NCI-H146 treated with DMSO at 0.1 percent for 48 hours (cell line): ENCODE measurements around the gene NPAS3.

Experiments used
- DNase-seq: peaks from one replicate; lab custom pipeline; 2025; ENCODE audit not compliant: unreplicated experiment; lab: John Stamatoyannopoulos, UW

Gene NPAS3

DNA sequence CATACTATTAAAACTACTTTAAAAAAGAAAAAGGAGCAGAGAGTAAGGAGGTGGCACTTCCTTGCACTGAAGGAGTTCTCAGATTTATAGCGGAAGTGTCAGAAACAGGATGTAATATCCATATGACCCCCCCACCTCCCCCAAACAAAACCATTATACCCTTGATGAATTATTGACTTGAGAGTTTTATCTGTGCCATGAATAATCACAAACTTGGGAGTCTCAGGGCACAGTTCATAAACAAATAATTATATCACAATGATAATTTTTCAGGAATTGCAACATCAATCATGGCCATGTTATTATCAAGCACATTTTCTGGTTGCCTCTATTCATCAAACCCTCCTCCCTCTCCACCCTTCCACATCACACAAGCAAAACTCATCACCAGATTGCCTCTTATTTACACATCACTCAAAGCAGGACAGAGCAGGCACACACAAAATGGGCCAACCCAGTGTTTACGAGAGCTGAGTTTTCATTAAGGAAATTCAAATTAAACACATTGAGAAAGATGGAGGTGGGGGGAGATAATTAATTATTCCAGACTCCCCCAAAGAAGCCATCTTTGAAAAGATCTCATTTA, 870.8 kb downstream of the NPAS3 start:
- DNase-seq = no peak

- DNase-seq = no peak
Measured at GRCh38 chr14:33810308-33810707, 871.6 kb downstream of the NPAS3 start.

DNA sequence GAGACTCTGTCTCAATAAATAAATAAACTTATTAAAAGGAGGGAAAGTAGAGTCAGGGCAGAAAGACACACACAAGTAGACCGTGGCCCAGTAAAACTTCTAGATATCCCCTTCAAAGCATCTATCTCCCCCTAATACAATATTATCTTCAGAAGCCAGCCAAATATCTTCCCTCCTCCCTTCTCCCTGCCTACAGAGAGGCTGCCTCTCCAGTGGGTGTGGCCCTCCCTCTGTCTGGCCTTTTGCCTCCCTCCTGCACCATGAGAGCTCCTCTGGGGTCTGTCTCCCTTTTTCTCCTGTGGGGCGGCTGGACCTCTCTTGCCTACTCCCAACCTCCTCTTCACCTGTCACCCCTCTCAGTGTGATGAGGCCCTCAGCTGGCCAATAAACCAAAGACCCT, 873.0 kb downstream of the NPAS3 start:
- DNase-seq = no peak

GRCh38 chr14:33812181-33812580, 873.5 kb downstream of the NPAS3 start:
- no peak for DNase-seq

- no peak for DNase-seq
Measured at GRCh38 chr14:33812601-33813000, 873.9 kb downstream of the NPAS3 start.

- no peak for DNase-seq
Measured at GRCh38 chr14:33814010-33814409, 875.3 kb downstream of the NPAS3 start.

GRCh38 chr14:33833706-33834465, 895.2 kb downstream of the NPAS3 start:
- DNase-seq = no peak

- DNase-seq = no peak
Measured at GRCh38 chr14:33834466-33835260, 896.0 kb downstream of the NPAS3 start.

- no peak for DNase-seq
Measured at GRCh38 chr14:33835261-33835655, 896.6 kb downstream of the NPAS3 start.

- DNase-seq = no peak
Measured at GRCh38 chr14:33835677-33836076, 897.0 kb downstream of the NPAS3 start.

DNA sequence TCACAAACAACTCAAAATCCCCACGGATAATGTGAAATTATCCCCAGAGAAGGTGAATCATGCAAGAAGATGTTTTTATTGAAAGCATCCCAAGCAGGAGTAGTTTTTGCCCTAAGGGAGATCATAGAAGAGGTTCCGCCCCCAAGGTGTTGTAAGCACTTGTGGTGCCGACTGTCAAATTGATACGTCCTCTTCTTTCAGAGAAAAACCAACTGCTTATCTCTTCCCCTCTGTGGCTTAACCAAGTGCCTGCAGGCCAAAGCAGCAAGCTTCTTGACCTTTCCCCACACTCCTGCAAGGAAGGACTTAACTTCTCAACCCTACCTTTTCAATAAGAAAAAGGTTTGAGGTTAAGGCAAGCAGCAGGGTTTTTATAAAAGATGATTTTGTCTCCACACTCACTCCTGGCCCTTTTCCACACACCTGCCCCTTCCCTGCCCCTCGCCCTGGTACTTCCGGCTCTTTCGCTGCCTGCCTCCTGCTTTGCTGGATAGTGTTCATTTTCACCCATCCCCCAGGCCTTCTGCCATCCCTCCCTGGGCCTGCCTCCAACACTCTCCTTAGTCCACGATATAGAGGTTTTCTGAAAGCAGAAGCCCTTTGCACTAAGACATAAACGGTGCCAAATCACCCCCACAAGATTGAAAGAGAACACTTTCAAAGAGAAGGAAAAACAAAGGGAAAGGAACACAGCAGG, 897.7 kb downstream of the NPAS3 start:
- no peak for DNase-seq

DNA sequence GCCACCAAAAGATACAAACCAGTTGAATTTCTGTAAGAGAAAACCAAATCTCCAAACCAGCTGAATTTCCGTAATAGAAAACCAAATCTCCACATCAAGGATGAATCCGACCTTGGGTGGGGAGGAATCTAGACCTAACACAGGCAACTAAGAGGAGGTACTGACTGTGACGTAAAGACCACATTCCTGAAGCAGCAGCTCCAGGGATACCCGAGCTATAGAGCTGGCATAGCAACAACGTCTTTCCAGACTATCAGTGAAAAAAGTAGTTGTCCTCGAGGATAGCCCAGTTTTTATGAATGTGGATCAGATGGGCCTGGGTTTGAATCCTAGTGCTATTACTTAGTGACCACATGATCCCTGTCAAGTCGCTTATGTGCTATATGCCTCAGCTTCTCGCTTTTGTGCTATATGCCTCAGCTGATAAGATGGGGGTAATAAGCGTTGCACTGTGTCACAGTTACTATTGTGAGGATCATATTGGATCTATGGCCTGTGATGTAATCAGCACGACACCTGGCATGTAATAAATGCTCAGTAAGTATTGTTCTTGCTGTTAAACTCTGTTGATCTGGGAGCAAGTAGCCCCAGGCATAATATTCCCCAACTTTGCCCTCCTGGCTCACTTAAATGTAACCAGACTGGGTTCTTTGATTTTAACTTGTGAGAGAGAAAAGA, 898.4 kb downstream of the NPAS3 start:
- DNase-seq = no peak

- no peak for DNase-seq
Measured at GRCh38 chr14:33837943-33838683, 899.4 kb downstream of the NPAS3 start.

DNA sequence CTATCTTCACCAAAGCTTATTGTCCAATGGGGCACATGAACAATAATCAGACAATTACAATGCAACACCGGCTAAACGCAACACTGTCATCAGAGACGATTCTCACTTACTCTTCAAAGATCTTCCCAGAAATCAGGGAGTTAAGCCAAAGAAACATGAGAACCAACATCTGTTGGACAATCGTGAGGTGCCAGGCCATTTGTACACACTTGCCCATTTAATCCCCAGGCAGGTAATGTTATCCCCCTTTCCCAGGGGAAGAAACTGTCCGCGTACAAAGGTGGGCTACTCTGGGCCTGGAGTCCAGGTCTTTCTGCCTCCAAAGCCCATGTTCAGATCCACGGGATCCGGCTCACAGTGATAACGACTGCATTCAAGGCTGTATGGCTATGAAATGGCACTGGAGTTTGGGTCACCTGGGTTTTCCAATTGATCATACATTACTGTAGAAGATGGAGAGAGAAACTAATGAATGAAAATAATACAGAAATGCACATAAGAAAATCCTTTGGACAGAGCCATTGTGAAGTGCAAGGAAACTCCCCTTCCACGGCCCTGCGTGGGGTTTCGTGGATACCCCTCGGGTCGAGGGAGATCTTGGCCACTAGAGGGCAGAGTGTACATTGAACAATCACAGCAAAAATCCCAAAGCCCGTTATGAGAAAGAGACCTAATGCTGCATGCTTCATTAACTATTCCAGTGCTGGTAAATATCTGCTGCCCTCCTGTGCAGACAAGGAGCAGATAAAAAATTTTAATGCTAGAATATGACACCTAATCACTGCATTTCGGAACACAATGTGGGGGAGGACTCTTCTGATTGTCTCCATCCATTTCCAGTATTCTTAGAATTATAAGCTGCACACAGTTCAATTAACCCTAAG, 900.8 kb downstream of the NPAS3 start:
- DNase-seq = no peak

DNA sequence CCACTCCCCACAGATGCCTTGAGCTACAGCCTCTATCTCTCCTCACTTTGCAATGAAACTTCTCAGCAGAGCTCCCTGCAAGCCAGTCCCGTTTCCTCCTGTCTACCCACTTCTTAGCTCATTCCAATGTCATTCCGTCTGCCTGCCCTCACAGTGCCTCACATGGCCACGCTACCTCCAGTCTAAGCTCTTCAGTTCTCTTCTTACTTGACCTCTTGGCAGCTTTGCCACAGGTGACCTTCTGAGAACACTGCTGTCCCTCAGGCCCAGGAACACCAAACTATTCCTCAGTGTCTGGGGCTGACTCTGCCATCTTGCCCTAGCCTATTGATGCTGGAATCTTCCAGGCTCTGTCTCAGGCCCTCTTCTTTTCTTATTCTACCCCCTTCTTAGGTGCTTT, 902.1 kb downstream of the NPAS3 start:
- no peak for DNase-seq

DNA sequence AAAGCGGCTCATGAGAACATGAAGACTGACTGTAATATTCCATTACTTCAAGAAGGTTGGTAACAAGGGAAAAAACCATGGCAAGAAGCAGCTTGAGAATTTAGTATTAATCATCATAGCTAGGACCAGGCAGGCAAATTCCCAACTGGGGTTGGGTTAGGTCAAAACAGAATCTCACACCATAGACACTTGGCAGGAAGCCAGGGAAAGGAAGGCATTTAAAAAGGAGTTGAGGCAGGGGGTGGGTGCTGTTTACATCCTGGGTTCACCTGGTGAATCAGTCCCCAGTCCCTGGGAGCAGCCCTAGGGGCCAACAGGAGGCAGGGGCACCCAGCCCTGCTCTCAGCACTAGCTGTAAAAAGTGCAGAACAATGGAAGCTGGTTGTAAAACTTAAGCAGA, 903.6 kb downstream of the NPAS3 start:
- no peak for DNase-seq

DNA sequence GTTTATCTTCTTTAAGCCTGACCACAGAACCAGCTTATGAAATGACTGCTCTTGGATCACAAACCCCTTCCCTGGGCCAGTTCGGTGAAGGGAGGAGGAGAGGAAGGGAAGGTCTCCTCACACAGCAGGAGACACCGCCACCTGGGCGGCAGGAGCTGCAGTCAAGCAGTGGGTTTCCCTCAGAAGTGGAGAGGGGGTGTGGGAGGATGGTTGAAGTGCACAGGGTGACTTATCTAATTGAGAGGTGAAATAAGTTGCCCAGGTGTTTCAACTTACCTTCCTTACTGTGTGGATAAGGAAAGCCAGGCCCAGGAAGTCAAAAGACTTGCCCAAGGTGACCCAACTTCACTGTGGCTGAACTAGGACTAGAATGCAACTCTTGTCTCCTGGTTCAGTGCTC, 905.4 kb downstream of the NPAS3 start:
- no peak for DNase-seq

GRCh38 chr14:33846100-33846824, 907.6 kb downstream of the NPAS3 start:
- no peak for DNase-seq

- DNase-seq = no peak
Measured at GRCh38 chr14:33847066-33847465, 908.4 kb downstream of the NPAS3 start.
